Fibroblast of villous mesenchyme (primary cell): ENCODE data around the gene TTC36. TPM values are rescaled to one million over a fixed set of nuclear protein-coding genes. Genes with fewer than 3 reads are reported as not detected.
"Not testable (repeated sequence)": the region's sequence is repeated elsewhere in the genome, so short reads cannot be mapped to it uniquely, and the experiment has no call there.

Source experiments
- DNase-seq: peaks from one replicate; pipeline ENCODE4 v3.0.0-alpha.2; 2010; ENCODE audit warnings: low read depth
- H3K4me3 ChIP-seq: 2 replicates; pipeline ENCODE4 v1.5.1; 2011; ENCODE audit warnings: low read depth, mild to moderate bottlenecking, low read length
- total RNA-seq: library from RNA; depleted of rRNA; stranded (reverse); fragments of >200 nt; gene quantifications from 2 replicates; pipeline ENCODE4 v1.2.3, GENCODE V29; 2012
- TF ChIP-seq, protein P1 (sequence below): IDR thresholded peaks from 2 replicates; pipeline ENCODE4 v1.5.1; 2012; ENCODE audit warnings: low read depth, mild to moderate bottlenecking, low read length; ENCODE audit not compliant: insufficient read depth

Gene TTC36
- total RNA-seq, 1 donor: 1.7 TPM

- TF ChIP-seq, protein P1, sequence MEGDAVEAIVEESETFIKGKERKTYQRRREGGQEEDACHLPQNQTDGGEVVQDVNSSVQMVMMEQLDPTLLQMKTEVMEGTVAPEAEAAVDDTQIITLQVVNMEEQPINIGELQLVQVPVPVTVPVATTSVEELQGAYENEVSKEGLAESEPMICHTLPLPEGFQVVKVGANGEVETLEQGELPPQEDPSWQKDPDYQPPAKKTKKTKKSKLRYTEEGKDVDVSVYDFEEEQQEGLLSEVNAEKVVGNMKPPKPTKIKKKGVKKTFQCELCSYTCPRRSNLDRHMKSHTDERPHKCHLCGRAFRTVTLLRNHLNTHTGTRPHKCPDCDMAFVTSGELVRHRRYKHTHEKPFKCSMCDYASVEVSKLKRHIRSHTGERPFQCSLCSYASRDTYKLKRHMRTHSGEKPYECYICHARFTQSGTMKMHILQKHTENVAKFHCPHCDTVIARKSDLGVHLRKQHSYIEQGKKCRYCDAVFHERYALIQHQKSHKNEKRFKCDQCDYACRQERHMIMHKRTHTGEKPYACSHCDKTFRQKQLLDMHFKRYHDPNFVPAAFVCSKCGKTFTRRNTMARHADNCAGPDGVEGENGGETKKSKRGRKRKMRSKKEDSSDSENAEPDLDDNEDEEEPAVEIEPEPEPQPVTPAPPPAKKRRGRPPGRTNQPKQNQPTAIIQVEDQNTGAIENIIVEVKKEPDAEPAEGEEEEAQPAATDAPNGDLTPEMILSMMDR: no peak
- H3K4me3 ChIP-seq: peak overlapping the region; percentile 81
- no peak for DNase-seq
Observed at GRCh38 chr11:118565051-118565450, 37.8 kb downstream of the TTC36 start.

- TF ChIP-seq, protein P1: no peak
- no peak overlapping the region for H3K4me3 ChIP-seq
- no peak for DNase-seq
Observed at GRCh38 chr11:118569670-118570069, 42.4 kb downstream of the TTC36 start.

DNA sequence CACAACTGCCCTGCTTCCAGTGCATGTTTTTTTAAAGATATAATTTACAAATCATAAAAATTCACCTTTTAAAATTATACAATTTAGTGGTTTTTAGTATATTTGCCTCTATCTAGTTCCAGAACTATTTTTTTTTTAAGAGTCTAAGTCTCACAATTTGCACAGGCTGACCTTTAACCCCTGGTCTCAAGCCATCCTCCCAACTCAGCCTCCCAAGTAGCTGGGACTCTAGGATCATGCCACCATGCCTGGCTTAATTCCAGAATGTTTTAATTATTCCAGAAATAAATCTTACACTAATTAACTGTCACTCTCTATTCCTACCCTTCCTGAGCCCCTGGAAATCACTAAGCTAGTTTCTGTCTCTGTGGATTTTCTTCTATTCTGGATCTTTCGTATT is 43.5 kb downstream of the TTC36 start:
- no peak for DNase-seq
- H3K4me3 ChIP-seq: no peak overlapping the region
- TF ChIP-seq, protein P1: no peak

DNA sequence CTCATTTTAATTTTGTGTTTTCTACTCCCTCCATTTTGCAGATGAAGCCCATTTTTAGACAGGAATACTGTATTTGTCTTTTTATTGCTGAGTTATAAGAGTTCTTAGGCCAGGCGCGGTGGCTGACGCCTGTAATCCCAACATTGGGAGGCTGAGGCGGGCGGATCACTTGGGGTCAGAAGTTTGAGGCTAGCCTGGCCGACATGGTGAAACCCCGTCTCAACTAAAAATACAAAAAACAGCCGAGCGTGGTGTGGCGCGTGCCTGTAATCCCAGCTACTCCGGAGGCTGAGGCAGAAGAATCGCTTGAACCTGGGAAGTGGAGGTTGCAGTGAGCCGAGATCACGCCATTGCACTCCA is 44.4 kb downstream of the TTC36 start:
- peak overlapping the region; percentile 95 for H3K4me3 ChIP-seq
- peak; percentile 59 for DNase-seq

DNA sequence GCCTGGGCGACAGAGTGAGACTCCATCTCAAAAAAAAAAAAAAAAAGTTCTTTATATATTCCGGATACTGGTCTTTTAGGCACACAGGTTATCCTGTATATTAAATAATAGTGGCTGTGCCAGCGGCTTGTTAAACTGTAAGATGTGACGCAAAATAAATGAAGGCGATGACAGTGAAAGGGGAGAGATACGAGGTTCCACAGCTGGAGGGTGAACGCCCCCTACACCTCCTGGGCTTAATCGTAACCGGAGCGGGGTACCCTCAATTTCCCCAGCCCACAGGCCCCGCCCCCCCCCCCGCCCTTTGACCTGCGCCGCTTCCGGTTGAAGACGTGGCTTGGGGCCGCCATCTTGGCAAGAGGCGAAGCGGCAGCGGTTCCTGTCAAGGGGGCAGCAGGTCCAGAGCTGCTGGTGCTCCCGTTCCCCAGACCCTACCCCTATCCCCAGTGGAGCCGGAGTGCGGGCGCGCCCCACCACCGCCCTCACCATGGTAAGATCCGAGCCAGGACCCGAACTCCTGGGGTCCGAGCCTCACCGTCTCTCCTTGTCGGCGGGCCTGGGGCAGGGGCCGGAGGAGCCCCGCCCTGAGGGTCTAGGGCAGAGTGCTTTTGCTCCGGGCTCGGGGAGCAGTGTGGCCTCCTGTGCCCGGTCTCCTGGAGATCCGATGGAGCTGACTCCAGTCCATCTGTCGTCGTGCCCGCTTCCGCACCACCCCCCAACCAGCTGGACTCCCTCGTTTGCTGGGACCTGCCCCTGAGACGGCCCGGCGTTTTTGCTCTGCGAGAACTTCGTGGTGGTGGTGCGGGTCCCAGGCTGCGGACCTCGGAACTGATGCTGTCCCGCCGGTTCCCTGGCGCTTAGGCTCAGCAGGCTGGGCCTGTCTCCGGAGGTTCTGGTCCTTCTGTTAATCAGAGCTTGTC is 45.0 kb downstream of the TTC36 start, which contains the start of gene ARCN1:
Gene ARCN1 (plus strand): TSS at position 349 of the 920 bp plus-strand sequence. CDS start 139 bp downstream, at position 488.
- DNase-seq: peak; percentile 87
- peak within 1 kb of the TSS; percentile 95 for H3K4me3 ChIP-seq
- TF ChIP-seq, protein P1: no peak

DNA sequence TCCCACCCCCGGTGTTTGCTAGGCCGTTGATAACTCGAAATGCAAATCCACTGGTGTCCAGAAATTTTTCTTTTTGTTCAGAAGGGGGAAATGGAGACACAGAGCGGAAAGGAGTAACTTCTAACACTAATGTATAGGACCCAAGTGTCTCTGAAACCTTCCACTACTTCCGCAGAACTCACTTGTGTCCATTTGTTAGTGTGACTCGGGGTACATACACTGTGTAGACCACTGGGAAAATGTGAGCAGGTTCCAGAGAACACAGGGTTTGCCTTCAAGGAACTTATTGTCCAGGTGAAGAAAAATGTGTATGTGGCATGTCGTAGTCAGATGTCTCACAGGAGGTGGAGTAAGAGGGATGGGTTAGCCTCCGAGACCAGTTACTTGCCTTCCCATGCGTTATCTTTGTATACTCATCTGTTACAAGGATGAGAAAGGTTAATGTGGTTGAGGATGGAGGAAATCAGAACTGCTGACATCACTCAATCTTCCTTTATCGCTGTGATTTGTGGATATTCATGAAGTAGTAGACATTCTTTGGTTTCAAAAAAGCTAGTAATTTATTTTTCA is 45.8 kb downstream of the TTC36 start:
- peak overlapping the region; percentile 95 for H3K4me3 ChIP-seq
- DNase-seq: peak; percentile 75
- TF ChIP-seq, protein P1: no peak

DNA sequence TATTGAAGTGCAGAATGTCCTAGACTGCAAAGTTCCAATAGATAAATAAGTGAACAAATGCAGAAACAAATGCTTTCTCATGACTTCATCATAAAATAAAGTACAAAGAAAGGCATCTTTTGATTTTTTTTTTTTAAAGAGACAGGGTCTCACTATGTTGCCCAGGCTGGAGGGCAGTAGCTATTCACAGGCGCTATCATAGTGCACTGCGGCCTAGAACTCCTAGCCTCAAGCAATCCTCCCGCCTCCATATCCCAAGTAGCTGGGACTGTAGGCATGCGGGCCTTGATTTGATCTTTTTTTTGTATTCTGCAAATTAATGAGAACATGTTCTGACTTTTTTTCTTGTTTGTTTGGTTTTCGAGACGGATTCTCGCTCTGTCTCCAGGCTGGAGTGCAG is 47.4 kb downstream of the TTC36 start:
- H3K4me3 ChIP-seq: peak overlapping the region; percentile 95
- no peak for DNase-seq
- TF ChIP-seq, protein P1: no peak

DNA sequence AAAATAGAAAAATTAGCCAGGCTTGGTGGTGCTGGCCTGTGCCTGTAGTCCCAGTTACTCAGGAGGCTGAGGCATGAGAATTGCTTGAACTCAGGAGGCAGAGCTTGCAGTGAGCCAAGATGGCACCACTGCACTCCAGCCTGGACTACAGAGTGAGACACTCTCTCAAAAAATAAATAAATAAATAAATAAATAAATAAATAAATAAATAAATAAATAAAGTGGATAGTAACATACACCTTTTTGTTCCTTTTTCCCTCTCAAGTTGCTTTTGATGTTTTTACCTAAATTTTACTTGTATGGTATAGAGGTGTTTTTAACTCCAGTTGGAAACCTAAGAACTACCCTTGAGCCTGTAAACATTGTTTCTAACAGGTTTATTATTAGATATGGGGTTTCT is 50.7 kb downstream of the TTC36 start:
- not testable (repeated sequence) for H3K4me3 ChIP-seq, DNase-seq
